Endothelial cell of umbilical vein (primary cell): ENCODE data around the gene SLC27A4. TPM values are rescaled to one million over a fixed set of nuclear protein-coding genes. Genes with fewer than 3 reads are reported as not detected.

Experiments used
- BruUV-seq: library from RNA; stranded (reverse); fragments of 400-500 nt; replicated peaks from 2 replicates; lab custom pipeline; 2021; lab: Mats Ljungman, UMichigan
- CTCF ChIA-PET: fragments of 300-600, 350-600 bp; sonication (Branson Sonifier 250); formaldehyde crosslinking; loops from one replicate; lab custom pipeline; 2021; ENCODE audit warnings: antibody characterized with exemption, inconsistent platforms; lab: Charles Lee
- POLR2A ChIA-PET: fragments of 300-600, 350-600 bp; sonication (Branson Sonifier 250); formaldehyde crosslinking; loops from one replicate; lab custom pipeline; 2021; ENCODE audit warnings: antibody characterized with exemption, inconsistent platforms; lab: Charles Lee
- DNase-seq: peaks from one replicate; pipeline ENCODE4 v3.0.0-alpha.2; 2011; ENCODE audit warnings: low read depth, low spot score
- FAIRE-seq: peaks from 2 replicates; lab custom pipeline; 2011; peaks lifted over from hg19 to GRCh38; lab: Jason Lieb, UNC
- H2AFZ ChIP-seq: 2 replicates; pipeline ENCODE4 v1.6.0; 2012; ENCODE audit warnings: low read depth, low read length, control low read depth, inconsistent platforms
- H3K27ac ChIP-seq: 2 replicates; pipeline ENCODE4 v1.5.1; 2011; ENCODE audit warnings: low read depth, mild to moderate bottlenecking, control low read depth, low read length, moderate library complexity; ENCODE audit not compliant: insufficient read depth
- H3K27me3 ChIP-seq, 2 experiments: 2 replicates each; pipeline versions ENCODE4 v1.6.0 to v1.6.1; 2011; ENCODE audit warnings: low read length in 2 of 2, mixed read lengths in 1 of 2; ENCODE audit not compliant: control insufficient read depth in 2 of 2, insufficient read depth in 2 of 2
- H3K36me3 ChIP-seq, 2 experiments: 2 replicates in 1 of 2; 3 replicates in 1 of 2; pipeline ENCODE4 v1.5.1; 2011; ENCODE audit warnings: low read length in 2 of 2, mild to moderate bottlenecking in 1 of 2, moderate library complexity in 1 of 2; ENCODE audit not compliant: control insufficient read depth in 2 of 2, insufficient read depth in 2 of 2; ENCODE audit errors: extremely low read depth in 1 of 2
- H3K4me1 ChIP-seq: 3 replicates; pipeline ENCODE4 v1.5.1; 2011; ENCODE audit warnings: mild to moderate bottlenecking, low read length; ENCODE audit not compliant: control insufficient read depth, insufficient read depth; ENCODE audit errors: extremely low read depth
- H3K4me2 ChIP-seq: 2 replicates; pipeline ENCODE4 v1.6.1; 2011; ENCODE audit warnings: low read length, control low read depth, mixed read lengths; ENCODE audit not compliant: insufficient read depth
- H3K4me3 ChIP-seq, 3 experiments: fragments of 200-600 bp in 1 of 3; sonication (generic), shearing (Covaris generic) in 1 of 3; replicated peaks in 1 of 3; 2 replicates each; pipeline ENCODE4 v1.5.1; 2011 to 2016; ENCODE audit warnings: control low read depth in 3 of 3, low read length in 3 of 3, mild to moderate bottlenecking in 2 of 3, inconsistent platforms in 1 of 3, low read depth in 1 of 3, moderate library complexity in 1 of 3; ENCODE audit not compliant: insufficient read depth in 1 of 3
- H3K79me2 ChIP-seq: 2 replicates; pipeline ENCODE4 v1.6.0; 2012; ENCODE audit warnings: low read length, inconsistent platforms; ENCODE audit not compliant: control insufficient read depth, insufficient read depth
- H3K9ac ChIP-seq: replicated peaks from 2 replicates; pipeline ENCODE3; 2011; ENCODE audit warnings: low read length, control low read depth; ENCODE audit not compliant: insufficient read depth; ENCODE audit errors: extremely low read depth
- H3K9me1 ChIP-seq: replicated peaks from 3 replicates; pipeline ENCODE4 v1.6.0; 2011; ENCODE audit warnings: mild to moderate bottlenecking, low read length; ENCODE audit not compliant: control insufficient read depth, insufficient read depth; ENCODE audit errors: extremely low read depth
- H3K9me3 ChIP-seq: replicated peaks from 2 replicates; pipeline ENCODE4 v1.5.1; 2012; ENCODE audit warnings: low read length, inconsistent platforms; ENCODE audit not compliant: control insufficient read depth, insufficient read depth
- H4K20me1 ChIP-seq: replicated peaks from 2 replicates; pipeline ENCODE3; 2011; ENCODE audit warnings: mild to moderate bottlenecking, low read length; ENCODE audit not compliant: control insufficient read depth, insufficient read depth; ENCODE audit errors: extremely low read depth
- EZH2 ChIP-seq: IDR thresholded peaks from 2 replicates; pipeline ENCODE4 v1.6.1; 2012; ENCODE audit warnings: borderline replicate concordance, low read depth, mild to moderate bottlenecking, moderate library complexity, low read length, inconsistent platforms; ENCODE audit not compliant: severe bottlenecking
- FOS ChIP-seq: IDR thresholded peaks from 2 replicates; pipeline ENCODE4 v1.6.1; 2011; ENCODE audit warnings: mild to moderate bottlenecking, low read length, moderate library complexity, borderline replicate concordance; ENCODE audit not compliant: insufficient read depth
- GATA2 ChIP-seq: IDR thresholded peaks from 2 replicates; pipeline ENCODE4 v1.7.0; 2011; ENCODE audit warnings: low read depth, mild to moderate bottlenecking, moderate library complexity, mixed read lengths, low read length; ENCODE audit not compliant: insufficient read length, insufficient read depth
- JUN ChIP-seq: IDR thresholded peaks from 2 replicates; pipeline ENCODE4 v1.6.1; 2011; ENCODE audit warnings: borderline replicate concordance, low read depth; ENCODE audit not compliant: insufficient read length, insufficient read depth
- MYC ChIP-seq: IDR thresholded peaks from one replicate; pipeline ENCODE4 v1.6.1; 2011; ENCODE audit warnings: mild to moderate bottlenecking, low read depth, low read length
- POLR2A ChIP-seq: IDR thresholded peaks from 2 replicates; pipeline ENCODE4 v1.6.1; 2012; ENCODE audit warnings: low read depth, mild to moderate bottlenecking, control low read depth, low read length
- POLR2AphosphoS5 ChIP-seq: IDR thresholded peaks from 2 replicates; pipeline ENCODE4 v1.6.1; 2012; ENCODE audit warnings: low read depth, mild to moderate bottlenecking, control low read depth, low read length, moderate library complexity; ENCODE audit not compliant: insufficient read depth
- dilution Hi-C: fragments of 300-500 bp; cut with MboI; formaldehyde crosslinking; loops from one replicate; pipeline ENCODE4 v1.15.0; 2019; ENCODE audit warnings: low sequenced_read_pairs; ENCODE audit not compliant: extremely low pct_ligation_motif_present
- intact Hi-C: fragments of 100-400 bp; cut with micrococcal nuclease; formaldehyde crosslinking; loops from one replicate; pipeline ENCODE4 v1.10.0; 2022
- polyA plus RNA-seq, 4 experiments: library from polyadenylated mRNA; depleted of rRNA in 3 of 4; stranded (reverse) in 3 of 4; unstranded in 1 of 4; fragments of >200 nt; gene quantifications; 2 replicates each; pipeline versions ENCODE4 v1.2.1 to v1.2.3, GENCODE V29; 2011 to 2012; ENCODE audit warnings: missing spikeins in 1 of 4
- total RNA-seq: library from RNA; stranded (reverse); gene quantifications from 2 replicates; pipeline ENCODE4 v1.2.3, GENCODE V29; 2021
- TF ChIP-seq, protein P1 (sequence below), 2 donors: IDR thresholded peaks; 1 replicate in 1 of 2; 2 replicates in 1 of 2; pipeline ENCODE4 v1.5.1; 2011; ENCODE audit warnings: low read length in 2 of 2, mild to moderate bottlenecking in 2 of 2, moderate library complexity in 2 of 2, control low read depth in 1 of 2, inconsistent platforms in 1 of 2, low read depth in 1 of 2; ENCODE audit not compliant: insufficient read depth in 1 of 2; ENCODE audit errors: extremely low read depth in 1 of 2
- TF ChIP-seq, protein P2 (sequence below): IDR thresholded peaks from 2 replicates; pipeline ENCODE4 v1.6.1; 2011; ENCODE audit not compliant: insufficient read depth, insufficient read length

Gene SLC27A4
- total and polyA plus RNA-seq, 2 donors (not counting 3 experiments of a cell fraction or from before 2014, with no cell fraction given): 29.9 to 35.0 TPM

DNA sequence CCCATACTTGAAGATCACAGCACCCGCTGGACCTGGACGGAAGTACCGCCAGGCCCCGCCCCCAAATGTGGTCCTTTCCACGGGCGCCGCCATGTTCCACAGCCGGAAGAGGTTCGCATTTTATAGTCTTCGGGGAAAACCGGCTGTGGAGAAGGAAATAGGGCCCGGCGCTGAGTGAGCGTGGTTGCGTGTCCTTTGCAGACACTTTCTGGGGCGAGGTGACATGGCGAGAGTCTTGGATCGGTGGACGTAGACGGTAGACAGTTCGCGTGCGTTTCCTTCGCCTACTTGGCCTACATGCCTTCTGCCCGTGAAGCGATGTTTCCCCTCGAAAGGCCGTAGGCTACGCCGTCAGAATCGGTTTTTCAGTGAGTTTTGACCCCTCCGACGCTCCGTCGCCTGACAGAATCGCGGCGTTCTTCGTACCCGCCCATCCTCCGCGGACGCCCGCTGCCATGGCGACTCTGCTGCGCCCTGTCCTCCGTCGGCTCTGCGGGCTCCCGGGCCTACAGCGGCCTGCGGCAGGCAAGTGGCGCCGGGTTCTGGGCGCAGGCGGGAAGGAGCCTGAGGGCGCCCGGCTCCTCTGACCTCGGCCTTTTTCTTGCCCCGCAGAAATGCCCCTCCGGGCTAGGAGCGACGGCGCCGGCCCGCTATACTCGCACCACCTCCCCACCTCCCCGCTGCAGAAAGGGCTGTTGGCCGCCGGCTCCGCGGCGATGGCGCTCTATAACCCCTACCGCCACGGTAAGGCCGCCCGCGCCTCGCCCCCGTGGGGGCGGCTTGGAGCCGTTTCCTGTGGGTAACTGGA lies 17.7 kb upstream of the SLC27A4 start, which contains the start of the genes COQ4 and TRUB2:
TSS of gene COQ4 (plus strand) at position 436 of the 808 bp plus-strand sequence. CDS start at position 456, 20 bp downstream.
TSS of gene TRUB2 (minus strand) at position 44 of the 808 bp plus-strand sequence. CDS start at position 5, 39 bp downstream.
- POLR2A ChIA-PET: no interaction called here

More for the DNA sequence above, 17.7 kb upstream of the SLC27A4 start, which contains the start of the genes COQ4 and TRUB2:
- Histone ChIP-seq H4K20me1 (no peaks in the 10 kb centered on the region), H3K27me3 (no peaks in the 10 kb centered on the region), H3K9me1 (no peaks in the 10 kb centered on the region), H3K9me3 (no peaks in the 10 kb centered on the region), H3K4me1 (peaks cover 12% of the 10 kb centered on the region), H3K36me3 (peaks cover 3 to 11% of the 10 kb centered on the region in 2 experiments), H3K9ac (peak within 1 kb of the TSS; percentile 79), H3K27ac (peak within 1 kb of the TSS; percentile 56), H2AFZ (peak within 1 kb of the TSS; percentile 82), H3K4me2 (peak within 1 kb of the TSS; percentile 90), H3K79me2 (peaks cover 25% of the 10 kb centered on the region), H3K4me3 (peak within 1 kb of the TSS; percentile 83 to 92 (median 83))
- TF ChIP-seq POLR2AphosphoS5 (peak; percentile 81), MYC (peak; percentile 55), POLR2A (peak; percentile 72), JUN (no peak), GATA2 (no peak), FOS (peak; percentile 9), EZH2 (no peak)
- TF ChIP-seq, protein P1, sequence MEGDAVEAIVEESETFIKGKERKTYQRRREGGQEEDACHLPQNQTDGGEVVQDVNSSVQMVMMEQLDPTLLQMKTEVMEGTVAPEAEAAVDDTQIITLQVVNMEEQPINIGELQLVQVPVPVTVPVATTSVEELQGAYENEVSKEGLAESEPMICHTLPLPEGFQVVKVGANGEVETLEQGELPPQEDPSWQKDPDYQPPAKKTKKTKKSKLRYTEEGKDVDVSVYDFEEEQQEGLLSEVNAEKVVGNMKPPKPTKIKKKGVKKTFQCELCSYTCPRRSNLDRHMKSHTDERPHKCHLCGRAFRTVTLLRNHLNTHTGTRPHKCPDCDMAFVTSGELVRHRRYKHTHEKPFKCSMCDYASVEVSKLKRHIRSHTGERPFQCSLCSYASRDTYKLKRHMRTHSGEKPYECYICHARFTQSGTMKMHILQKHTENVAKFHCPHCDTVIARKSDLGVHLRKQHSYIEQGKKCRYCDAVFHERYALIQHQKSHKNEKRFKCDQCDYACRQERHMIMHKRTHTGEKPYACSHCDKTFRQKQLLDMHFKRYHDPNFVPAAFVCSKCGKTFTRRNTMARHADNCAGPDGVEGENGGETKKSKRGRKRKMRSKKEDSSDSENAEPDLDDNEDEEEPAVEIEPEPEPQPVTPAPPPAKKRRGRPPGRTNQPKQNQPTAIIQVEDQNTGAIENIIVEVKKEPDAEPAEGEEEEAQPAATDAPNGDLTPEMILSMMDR (IDR thresholded peaks at IDR 0.05; ENCODE audit: extremely low read depth in 1 of 2, insufficient read depth in 1 of 2, low read depth in 1 of 2, low read length in 2 of 2): no peak
- TF ChIP-seq, protein P2, sequence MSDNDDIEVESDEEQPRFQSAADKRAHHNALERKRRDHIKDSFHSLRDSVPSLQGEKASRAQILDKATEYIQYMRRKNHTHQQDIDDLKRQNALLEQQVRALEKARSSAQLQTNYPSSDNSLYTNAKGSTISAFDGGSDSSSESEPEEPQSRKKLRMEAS: peak; percentile 82
- peak; percentile 95 for DNase-seq
- BruUV-seq: TSS peak; percentile 54
- FAIRE-seq: peak; percentile 96
- CTCF ChIA-PET: no interaction called here
- intact Hi-C loops (loop anchor here (1.0 to 2.0 kb wide), 6 partner anchors 15 to 48 kb away; partner anchors contain the start of genes SLC27A4 and URM1), dilution Hi-C loops (no loop called here)
